ENCODE measurements around the gene GAST. TPM values are rescaled to one million over a fixed set of nuclear protein-coding genes. Genes with fewer than 3 reads are reported as not detected.

GAST gene
- total and polyA plus RNA-seq, 2 of the 13 experiments (the other 11 are each of a cell fraction or from before 2014, with no cell fraction given), result 0.32 to 0.42 TPM

GRCh38 chr17:41691031-41691777 is 20.9 kb upstream of the GAST start (continued):
- TF ChIP-seq AKNA (CRISPR knock-in tag; IDR thresholded peaks at IDR 0.05; ENCODE audit: borderline replicate concordance), result no peak
- TF ChIP-seq HMG20B (CRISPR knock-in tag; conservative IDR thresholded peaks at IDR 0.05), result no peak
- TF ChIP-seq ARNTL (CRISPR knock-in tag; IDR thresholded peaks at IDR 0.05), result no peak
- TF ChIP-seq ZFY (CRISPR knock-in tag; IDR thresholded peaks at IDR 0.05), result no peak
- no peak for TF ChIP-seq MAZ (IDR thresholded peaks at IDR 0.05; ENCODE audit: borderline replicate concordance, low read depth, low read length)
- no peak for TF ChIP-seq MAZ (CRISPR knock-in tag; IDR thresholded peaks at IDR 0.05; ENCODE audit: low read depth)
- no peak; the same call in 1 of the 2 replicates for TF ChIP-seq NKX3-1 (CRISPR knock-in tag; IDR thresholded peaks at IDR 0.05)
- TF ChIP-seq NPAS2 (CRISPR knock-in tag; IDR thresholded peaks at IDR 0.05; ENCODE audit: borderline replicate concordance), result no peak
- TF ChIP-seq ZUFSP (CRISPR knock-in tag; IDR thresholded peaks at IDR 0.05; ENCODE audit: borderline replicate concordance), result no peak
- TF ChIP-seq NONO (IDR thresholded peaks at IDR 0.05), result no peak
- no peak for TF ChIP-seq NONO (CRISPR knock-in tag; conservative IDR thresholded peaks at IDR 0.05)
- TF ChIP-seq HNF1B (CRISPR knock-in tag; IDR thresholded peaks at IDR 0.05), result no peak
- TF ChIP-seq FLYWCH1 (CRISPR knock-in tag; IDR thresholded peaks at IDR 0.05), result no peak
- no peak for TF ChIP-seq SOX13 (IDR thresholded peaks at IDR 0.05)
- 0 out of 4 replicates have a peak, but pooled peaks of 1 of the 2 experiments have one; percentile 44 for TF ChIP-seq SOX13 (CRISPR knock-in tag; conservative IDR thresholded peaks at IDR 0.05 in 1 of 2, IDR thresholded peaks at IDR 0.05 in 1 of 2)
- no peak for TF ChIP-seq ZBTB38 (CRISPR knock-in tag; IDR thresholded peaks at IDR 0.05)
- 0 out of 2 replicates have a peak, but pooled peaks have one; percentile 13 for TF ChIP-seq ZNF556 (CRISPR knock-in tag; IDR thresholded peaks at IDR 0.05; ENCODE audit: borderline replicate concordance)
- TF ChIP-seq SIX4 (CRISPR knock-in tag; IDR thresholded peaks at IDR 0.05), result no peak
- no peak for TF ChIP-seq SP140L (CRISPR knock-in tag; IDR thresholded peaks at IDR 0.05; ENCODE audit: borderline replicate concordance)
- no peak for TF ChIP-seq RBM39 (IDR thresholded peaks at IDR 0.05; ENCODE audit: low read depth, low read length, poor library complexity, severe bottlenecking)
- no peak for TF ChIP-seq ZNF879 (CRISPR knock-in tag; IDR thresholded peaks at IDR 0.05)

Measured in HepG2 (cell line).